NB4 (cell line): ENCODE data around the gene ACSM6.

ENCODE experiments used
- CTCF ChIP-seq: IDR thresholded peaks from one replicate; pipeline ENCODE4 v1.5.1; 2012; ENCODE audit warnings: low read depth, low read length
- MAX ChIP-seq: IDR thresholded peaks from 2 replicates; pipeline ENCODE4 v1.6.1; 2011; ENCODE audit warnings: low read depth, low read length
- MYC ChIP-seq: IDR thresholded peaks from 2 replicates; pipeline ENCODE4 v1.6.1; 2011; ENCODE audit warnings: low read depth, low read length
- POLR2A ChIP-seq: IDR thresholded peaks from 2 replicates; pipeline ENCODE4 v1.6.1; 2011; ENCODE audit warnings: mild to moderate bottlenecking; ENCODE audit not compliant: insufficient read length; ENCODE audit errors: extremely low read depth

GRCh38 chr10:95264227-95265051, 70.4 kb downstream of the ACSM6 start:
- TF ChIP-seq POLR2A (no peak), CTCF (no peak), MAX (no peak), MYC (no peak)
